SK-N-SH treated with all-trans-retinoic acid at 6 μM for 48 hours (cell line): ENCODE data around the gene EHMT2.
"Not testable (repeated sequence)": the region's sequence is repeated elsewhere in the genome, so short reads cannot be mapped to it uniquely, and the experiment has no call there.

Source experiments
- ATAC-seq: fragments of 200-7000 bp; cut with Tn5 transposase; 3 replicates; pipeline ENCODE4 v1.9.1; 2020; ENCODE audit warnings: mild to moderate bottlenecking, moderate library complexity
- ARNTL ChIP-seq: fragments of 450-650 bp; formaldehyde crosslinking; IDR thresholded peaks from 2 replicates; pipeline ENCODE4 v1.5.0; 2020; ENCODE audit warnings: low read depth, mild to moderate bottlenecking, moderate library complexity, borderline replicate concordance
- BACH2 ChIP-seq: fragments of 250-450 bp; sonication (Bioruptor Pico); IDR thresholded peaks from 2 replicates; pipeline ENCODE4 v1.9.0; 2021; ENCODE audit warnings: mild to moderate bottlenecking, borderline replicate concordance
- CSDC2 ChIP-seq: fragments of 250-450 bp; sonication (Bioruptor Pico); IDR thresholded peaks from 2 replicates; pipeline ENCODE4 v1.5.0; 2020; ENCODE audit warnings: mild to moderate bottlenecking, moderate library complexity
- ESRRG ChIP-seq: fragments of 250-450 bp; sonication (Bioruptor Pico); IDR thresholded peaks from 2 replicates; pipeline ENCODE4 v1.6.1; 2021; ENCODE audit warnings: mild to moderate bottlenecking
- GLIS3 ChIP-seq: fragments of 250-450 bp; sonication (Bioruptor Pico); IDR thresholded peaks from 2 replicates; pipeline ENCODE4 v1.5.0; 2020; ENCODE audit warnings: mild to moderate bottlenecking, moderate library complexity
- ISL1 ChIP-seq: fragments of 250-450 bp; sonication (Bioruptor Pico); IDR thresholded peaks from 2 replicates; pipeline ENCODE4 v2.1.2; 2022; ENCODE audit warnings: mild to moderate bottlenecking, moderate library complexity
- OSR1 ChIP-seq: fragments of 250-450 bp; sonication (Bioruptor Pico); IDR thresholded peaks from 2 replicates; pipeline ENCODE4 v1.8.0; 2022; ENCODE audit warnings: moderate library complexity, mild to moderate bottlenecking, inconsistent platforms
- PPARA ChIP-seq: fragments of 250-450 bp; sonication (Bioruptor Pico); IDR thresholded peaks from 2 replicates; pipeline ENCODE4 v1.5.0; 2020; ENCODE audit warnings: mild to moderate bottlenecking, borderline replicate concordance
- RARB ChIP-seq: fragments of 250-450 bp; sonication (Bioruptor Pico); IDR thresholded peaks from 2 replicates; pipeline ENCODE4 v1.8.0; 2021; ENCODE audit warnings: mild to moderate bottlenecking, moderate library complexity
- SNAI2 ChIP-seq: fragments of 250-450 bp; sonication (Bioruptor Pico); IDR thresholded peaks from 2 replicates; pipeline ENCODE4 v1.5.0; 2020; ENCODE audit warnings: mild to moderate bottlenecking, moderate library complexity
- TCF4 ChIP-seq: fragments of 250-450 bp; sonication (Bioruptor Pico); IDR thresholded peaks from 2 replicates; pipeline ENCODE4 v1.8.0; 2021; ENCODE audit warnings: mild to moderate bottlenecking, moderate library complexity, borderline replicate concordance
- TOX ChIP-seq: fragments of 250-450 bp; sonication (Bioruptor Pico); IDR thresholded peaks from 2 replicates; pipeline ENCODE4 v1.8.0; 2021; ENCODE audit warnings: mild to moderate bottlenecking, moderate library complexity, borderline replicate concordance
- ZC3H10 ChIP-seq: fragments of 250-450 bp; sonication (Bioruptor Pico); IDR thresholded peaks from 2 replicates; pipeline ENCODE4 v1.5.1; 2021; ENCODE audit warnings: mild to moderate bottlenecking, moderate library complexity
- ZFP3 ChIP-seq: fragments of 250-450 bp; sonication (Bioruptor Pico); IDR thresholded peaks from 2 replicates; pipeline ENCODE4 v1.5.0; 2020; ENCODE audit warnings: mild to moderate bottlenecking, moderate library complexity
- ZFP30 ChIP-seq: fragments of 450-650 bp; formaldehyde crosslinking; IDR thresholded peaks from 2 replicates; pipeline ENCODE4 v1.5.0; 2022; ENCODE audit warnings: mild to moderate bottlenecking, moderate library complexity
- ZNF565 ChIP-seq: fragments of 450-650 bp; formaldehyde crosslinking; conservative IDR thresholded peaks from 2 replicates; pipeline ENCODE4 v1.5.0; 2020; ENCODE audit warnings: low read depth, mild to moderate bottlenecking, moderate library complexity
- ZNF70 ChIP-seq: fragments of 450-650 bp; formaldehyde crosslinking; IDR thresholded peaks from 2 replicates; pipeline ENCODE4 v1.5.0; 2020; ENCODE audit warnings: mild to moderate bottlenecking, moderate library complexity
- ZNF8 ChIP-seq: fragments of 450-650 bp; formaldehyde crosslinking; IDR thresholded peaks from 2 replicates; pipeline ENCODE4 v1.5.0; 2020; ENCODE audit warnings: mild to moderate bottlenecking, moderate library complexity
- TF ChIP-seq, protein P1 (sequence below): fragments of 250-450 bp; sonication (Bioruptor Pico); IDR thresholded peaks from 2 replicates; pipeline ENCODE4 v1.5.1; 2020; ENCODE audit warnings: low read depth, mild to moderate bottlenecking, moderate library complexity
- TF ChIP-seq, protein P2 (sequence below): fragments of 250-450 bp; sonication (Bioruptor Pico); IDR thresholded peaks from 2 replicates; pipeline ENCODE4 v1.8.0; 2020; ENCODE audit warnings: mild to moderate bottlenecking, moderate library complexity, borderline replicate concordance
- TF ChIP-seq, protein P3 (sequence below): fragments of 250-450 bp; sonication (Bioruptor Pico); IDR thresholded peaks from 2 replicates; pipeline ENCODE4 v1.5.1; 2021; ENCODE audit warnings: mild to moderate bottlenecking, moderate library complexity
- TF ChIP-seq, protein P4 (sequence below): fragments of 250-450 bp; sonication (Bioruptor Pico); IDR thresholded peaks from 2 replicates; pipeline ENCODE4 v1.5.0; 2020; ENCODE audit warnings: mild to moderate bottlenecking, moderate library complexity
- TF ChIP-seq, protein P5 (sequence below): fragments of 250-450 bp; sonication (Bioruptor Pico); IDR thresholded peaks from 2 replicates; pipeline ENCODE4 v1.8.0; 2021; ENCODE audit warnings: low read depth, mild to moderate bottlenecking, moderate library complexity, borderline replicate concordance

EHMT2 gene

DNA sequence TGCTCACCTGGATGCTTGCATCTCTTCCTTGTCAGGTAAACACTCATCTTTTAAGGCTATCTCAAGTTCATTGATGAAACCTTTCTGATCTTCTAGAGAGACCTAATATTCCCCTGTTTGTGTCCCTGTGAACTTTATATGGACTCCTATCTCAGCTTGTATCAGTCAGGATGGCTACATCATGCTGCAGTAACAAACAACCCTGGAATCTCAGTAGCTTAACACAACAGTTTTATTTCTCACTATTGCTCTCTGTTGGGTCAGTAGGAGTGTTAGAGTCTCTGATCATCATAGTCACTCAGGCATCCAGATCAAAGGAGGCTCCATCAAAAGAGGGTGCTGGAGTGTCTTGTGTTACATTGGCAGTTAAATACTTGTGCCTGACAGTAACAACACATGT is 17.9 kb upstream of the EHMT2 start:
- TF ChIP-seq ZNF70 (CRISPR knock-in tag) (no peak), ZFP3 (CRISPR knock-in tag) (no peak), ZC3H10 (CRISPR knock-in tag) (no peak), ZNF565 (CRISPR knock-in tag) (no peak), TOX (CRISPR knock-in tag) (no peak), CSDC2 (CRISPR knock-in tag) (no peak), ZNF8 (CRISPR knock-in tag) (no peak), PPARA (CRISPR knock-in tag) (no peak), OSR1 (CRISPR knock-in tag) (no peak), ARNTL (CRISPR knock-in tag) (no peak), SNAI2 (CRISPR knock-in tag) (no peak), BACH2 (CRISPR knock-in tag) (no peak), GLIS3 (no peak), ZFP30 (CRISPR knock-in tag) (no peak)
- TF ChIP-seq, protein P1, sequence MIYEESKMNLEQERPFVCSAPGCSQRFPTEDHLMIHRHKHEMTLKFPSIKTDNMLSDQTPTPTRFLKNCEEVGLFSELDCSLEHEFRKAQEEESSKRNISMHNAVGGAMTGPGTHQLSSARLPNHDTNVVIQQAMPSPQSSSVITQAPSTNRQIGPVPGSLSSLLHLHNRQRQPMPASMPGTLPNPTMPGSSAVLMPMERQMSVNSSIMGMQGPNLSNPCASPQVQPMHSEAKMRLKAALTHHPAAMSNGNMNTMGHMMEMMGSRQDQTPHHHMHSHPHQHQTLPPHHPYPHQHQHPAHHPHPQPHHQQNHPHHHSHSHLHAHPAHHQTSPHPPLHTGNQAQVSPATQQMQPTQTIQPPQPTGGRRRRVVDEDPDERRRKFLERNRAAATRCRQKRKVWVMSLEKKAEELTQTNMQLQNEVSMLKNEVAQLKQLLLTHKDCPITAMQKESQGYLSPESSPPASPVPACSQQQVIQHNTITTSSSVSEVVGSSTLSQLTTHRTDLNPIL (CRISPR knock-in tag) = no peak
- TF ChIP-seq, protein P2, sequence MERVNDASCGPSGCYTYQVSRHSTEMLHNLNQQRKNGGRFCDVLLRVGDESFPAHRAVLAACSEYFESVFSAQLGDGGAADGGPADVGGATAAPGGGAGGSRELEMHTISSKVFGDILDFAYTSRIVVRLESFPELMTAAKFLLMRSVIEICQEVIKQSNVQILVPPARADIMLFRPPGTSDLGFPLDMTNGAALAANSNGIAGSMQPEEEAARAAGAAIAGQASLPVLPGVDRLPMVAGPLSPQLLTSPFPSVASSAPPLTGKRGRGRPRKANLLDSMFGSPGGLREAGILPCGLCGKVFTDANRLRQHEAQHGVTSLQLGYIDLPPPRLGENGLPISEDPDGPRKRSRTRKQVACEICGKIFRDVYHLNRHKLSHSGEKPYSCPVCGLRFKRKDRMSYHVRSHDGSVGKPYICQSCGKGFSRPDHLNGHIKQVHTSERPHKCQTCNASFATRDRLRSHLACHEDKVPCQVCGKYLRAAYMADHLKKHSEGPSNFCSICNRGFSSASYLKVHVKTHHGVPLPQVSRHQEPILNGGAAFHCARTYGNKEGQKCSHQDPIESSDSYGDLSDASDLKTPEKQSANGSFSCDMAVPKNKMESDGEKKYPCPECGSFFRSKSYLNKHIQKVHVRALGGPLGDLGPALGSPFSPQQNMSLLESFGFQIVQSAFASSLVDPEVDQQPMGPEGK (CRISPR knock-in tag) = no peak
- TF ChIP-seq, protein P3, sequence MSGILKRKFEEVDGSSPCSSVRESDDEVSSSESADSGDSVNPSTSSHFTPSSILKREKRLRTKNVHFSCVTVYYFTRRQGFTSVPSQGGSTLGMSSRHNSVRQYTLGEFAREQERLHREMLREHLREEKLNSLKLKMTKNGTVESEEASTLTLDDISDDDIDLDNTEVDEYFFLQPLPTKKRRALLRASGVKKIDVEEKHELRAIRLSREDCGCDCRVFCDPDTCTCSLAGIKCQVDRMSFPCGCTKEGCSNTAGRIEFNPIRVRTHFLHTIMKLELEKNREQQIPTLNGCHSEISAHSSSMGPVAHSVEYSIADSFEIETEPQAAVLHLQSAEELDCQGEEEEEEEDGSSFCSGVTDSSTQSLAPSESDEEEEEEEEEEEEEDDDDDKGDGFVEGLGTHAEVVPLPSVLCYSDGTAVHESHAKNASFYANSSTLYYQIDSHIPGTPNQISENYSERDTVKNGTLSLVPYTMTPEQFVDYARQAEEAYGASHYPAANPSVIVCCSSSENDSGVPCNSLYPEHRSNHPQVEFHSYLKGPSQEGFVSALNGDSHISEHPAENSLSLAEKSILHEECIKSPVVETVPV (CRISPR knock-in tag) = no peak
- TF ChIP-seq, all 23 proteins: peak for 0
- ATAC-seq = no peak

DNA sequence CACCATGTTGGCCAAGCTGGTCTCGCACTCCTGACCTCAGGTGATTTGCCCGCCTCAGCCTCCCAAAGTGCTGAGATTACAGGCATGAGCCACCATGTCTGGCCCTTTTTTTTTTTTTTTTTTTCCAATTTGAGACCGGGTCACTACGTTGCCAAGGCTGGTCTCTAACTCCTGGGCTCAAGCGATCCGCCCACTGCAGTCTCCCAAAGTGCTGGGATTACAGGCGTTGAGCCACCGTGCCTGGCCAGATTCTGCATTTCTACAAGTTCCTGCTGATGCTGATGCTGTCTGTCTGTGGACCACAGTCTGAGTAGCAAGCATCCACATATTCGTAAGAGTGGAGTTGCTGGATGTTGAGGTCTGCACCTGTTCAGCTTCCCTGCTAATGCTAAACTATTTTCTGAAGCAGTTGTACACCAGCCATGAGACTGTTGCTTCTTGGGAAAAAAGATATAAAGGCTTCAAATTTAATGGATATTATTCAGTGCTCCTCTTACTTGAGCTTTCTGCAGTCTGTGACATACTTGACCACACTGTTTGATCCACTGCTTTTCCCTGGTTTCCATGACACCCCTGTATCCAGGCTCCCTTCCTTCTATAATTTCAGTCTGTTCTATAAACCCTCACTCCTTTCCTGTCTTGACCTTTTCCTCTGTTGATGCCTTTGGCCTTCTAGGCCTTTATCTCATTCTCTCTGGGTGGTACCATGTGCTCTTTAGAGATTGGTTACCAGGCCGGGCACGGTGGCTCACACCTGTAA is 14.5 kb upstream of the EHMT2 start:
- ATAC-seq = peak; percentile 31; the same call in 2 of the 3 replicates
- TF ChIP-seq TCF4 (no peak), ISL1 (no peak), ZFP30 (CRISPR knock-in tag) (no peak), ZNF8 (CRISPR knock-in tag) (no peak), ESRRG (CRISPR knock-in tag) (no peak), GLIS3 (no peak), SNAI2 (CRISPR knock-in tag) (no peak), RARB (CRISPR knock-in tag) (no peak), PPARA (CRISPR knock-in tag) (no peak), ARNTL (CRISPR knock-in tag) (no peak), ZFP3 (CRISPR knock-in tag) (no peak), OSR1 (CRISPR knock-in tag) (no peak), CSDC2 (CRISPR knock-in tag) (no peak), ZNF565 (CRISPR knock-in tag) (no peak)
- TF ChIP-seq, protein P4, sequence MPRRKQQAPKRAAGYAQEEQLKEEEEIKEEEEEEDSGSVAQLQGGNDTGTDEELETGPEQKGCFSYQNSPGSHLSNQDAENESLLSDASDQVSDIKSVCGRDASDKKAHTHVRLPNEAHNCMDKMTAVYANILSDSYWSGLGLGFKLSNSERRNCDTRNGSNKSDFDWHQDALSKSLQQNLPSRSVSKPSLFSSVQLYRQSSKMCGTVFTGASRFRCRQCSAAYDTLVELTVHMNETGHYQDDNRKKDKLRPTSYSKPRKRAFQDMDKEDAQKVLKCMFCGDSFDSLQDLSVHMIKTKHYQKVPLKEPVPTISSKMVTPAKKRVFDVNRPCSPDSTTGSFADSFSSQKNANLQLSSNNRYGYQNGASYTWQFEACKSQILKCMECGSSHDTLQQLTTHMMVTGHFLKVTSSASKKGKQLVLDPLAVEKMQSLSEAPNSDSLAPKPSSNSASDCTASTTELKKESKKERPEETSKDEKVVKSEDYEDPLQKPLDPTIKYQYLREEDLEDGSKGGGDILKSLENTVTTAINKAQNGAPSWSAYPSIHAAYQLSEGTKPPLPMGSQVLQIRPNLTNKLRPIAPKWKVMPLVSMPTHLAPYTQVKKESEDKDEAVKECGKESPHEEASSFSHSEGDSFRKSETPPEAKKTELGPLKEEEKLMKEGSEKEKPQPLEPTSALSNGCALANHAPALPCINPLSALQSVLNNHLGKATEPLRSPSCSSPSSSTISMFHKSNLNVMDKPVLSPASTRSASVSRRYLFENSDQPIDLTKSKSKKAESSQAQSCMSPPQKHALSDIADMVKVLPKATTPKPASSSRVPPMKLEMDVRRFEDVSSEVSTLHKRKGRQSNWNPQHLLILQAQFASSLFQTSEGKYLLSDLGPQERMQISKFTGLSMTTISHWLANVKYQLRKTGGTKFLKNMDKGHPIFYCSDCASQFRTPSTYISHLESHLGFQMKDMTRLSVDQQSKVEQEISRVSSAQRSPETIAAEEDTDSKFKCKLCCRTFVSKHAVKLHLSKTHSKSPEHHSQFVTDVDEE (CRISPR knock-in tag) = no peak
- TF ChIP-seq, protein P5, sequence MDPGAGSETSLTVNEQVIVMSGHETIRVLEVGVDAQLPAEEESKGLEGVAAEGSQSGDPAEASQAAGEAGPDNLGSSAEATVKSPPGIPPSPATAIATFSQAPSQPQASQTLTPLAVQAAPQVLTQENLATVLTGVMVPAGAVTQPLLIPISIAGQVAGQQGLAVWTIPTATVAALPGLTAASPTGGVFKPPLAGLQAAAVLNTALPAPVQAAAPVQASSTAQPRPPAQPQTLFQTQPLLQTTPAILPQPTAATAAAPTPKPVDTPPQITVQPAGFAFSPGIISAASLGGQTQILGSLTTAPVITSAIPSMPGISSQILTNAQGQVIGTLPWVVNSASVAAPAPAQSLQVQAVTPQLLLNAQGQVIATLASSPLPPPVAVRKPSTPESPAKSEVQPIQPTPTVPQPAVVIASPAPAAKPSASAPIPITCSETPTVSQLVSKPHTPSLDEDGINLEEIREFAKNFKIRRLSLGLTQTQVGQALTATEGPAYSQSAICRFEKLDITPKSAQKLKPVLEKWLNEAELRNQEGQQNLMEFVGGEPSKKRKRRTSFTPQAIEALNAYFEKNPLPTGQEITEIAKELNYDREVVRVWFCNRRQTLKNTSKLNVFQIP (CRISPR knock-in tag) = no peak
- TF ChIP-seq, protein P1 (CRISPR knock-in tag) = no peak
- TF ChIP-seq, protein P3 (CRISPR knock-in tag) = no peak
- TF ChIP-seq, protein P2 (CRISPR knock-in tag) = no peak
- TF ChIP-seq, all 23 proteins: peak for 0

DNA sequence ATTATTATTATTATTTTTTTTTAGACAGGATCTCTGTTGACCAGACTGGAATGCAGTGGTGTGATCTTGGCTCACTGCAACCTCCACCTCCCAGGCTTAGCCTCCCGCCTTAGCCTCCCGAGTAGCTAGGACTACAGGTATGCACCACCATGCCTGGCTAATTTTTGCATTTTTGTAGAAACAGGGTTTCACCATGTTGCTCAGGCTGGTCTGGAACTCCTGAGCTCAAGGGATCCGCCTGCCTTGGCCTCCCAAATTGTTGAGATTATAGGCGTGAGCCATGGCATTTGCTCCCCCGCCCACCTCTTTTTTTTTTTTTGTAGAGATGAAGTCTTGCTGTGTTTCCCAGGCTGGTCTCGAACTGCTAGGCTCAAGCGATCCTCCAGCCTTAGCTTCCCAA is 11.8 kb upstream of the EHMT2 start:
- ATAC-seq = not testable (repeated sequence)
